ENCODE measurements around the gene SLC66A2.

- TF ChIP-seq ZNF565 (CRISPR knock-in tag; conservative IDR thresholded peaks at IDR 0.05; ENCODE audit: low read depth), result no peak
- no peak for TF ChIP-seq ZFP30 (CRISPR knock-in tag; IDR thresholded peaks at IDR 0.05)
- no peak for TF ChIP-seq SNAI2 (CRISPR knock-in tag; IDR thresholded peaks at IDR 0.05)
- TF ChIP-seq PPARA (CRISPR knock-in tag; IDR thresholded peaks at IDR 0.05; ENCODE audit: borderline replicate concordance), result no peak
Observed at GRCh38 chr18:79900610-79901570, 50.6 kb downstream of the SLC66A2 start.

Data from SK-N-SH treated with all-trans-retinoic acid at 6 μM for 48 hours (cell line).